GM19099 (cell line): ENCODE measurements around the gene RBM6.

ENCODE experiments used
- POLR2A ChIP-seq: IDR thresholded peaks from 3 replicates; pipeline ENCODE4 v1.6.1; 2011; ENCODE audit warnings: low read depth; ENCODE audit not compliant: insufficient read length; ENCODE audit errors: extremely low read depth

Gene RBM6

DNA sequence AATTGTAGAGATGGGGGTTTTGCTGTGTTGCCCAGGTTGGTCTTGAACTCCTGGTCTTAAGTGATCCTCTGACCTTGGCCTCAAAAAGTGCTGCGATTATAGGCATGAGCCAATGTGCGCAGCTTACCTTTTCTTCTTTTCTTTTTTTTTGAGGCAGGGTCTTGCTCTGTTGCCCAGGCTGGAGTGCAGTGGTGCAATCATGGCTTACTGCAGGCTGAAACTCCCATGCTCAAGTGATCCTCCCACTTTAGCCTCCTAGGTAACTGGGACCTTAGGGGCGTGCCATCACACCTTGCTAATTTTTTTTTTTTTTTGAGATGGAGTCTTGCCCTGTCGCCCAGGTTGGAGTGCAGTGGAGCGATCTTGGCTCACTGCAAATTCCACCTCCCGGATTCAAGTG, 13.0 kb downstream of the RBM6 start:
- no peak for TF ChIP-seq POLR2A

DNA sequence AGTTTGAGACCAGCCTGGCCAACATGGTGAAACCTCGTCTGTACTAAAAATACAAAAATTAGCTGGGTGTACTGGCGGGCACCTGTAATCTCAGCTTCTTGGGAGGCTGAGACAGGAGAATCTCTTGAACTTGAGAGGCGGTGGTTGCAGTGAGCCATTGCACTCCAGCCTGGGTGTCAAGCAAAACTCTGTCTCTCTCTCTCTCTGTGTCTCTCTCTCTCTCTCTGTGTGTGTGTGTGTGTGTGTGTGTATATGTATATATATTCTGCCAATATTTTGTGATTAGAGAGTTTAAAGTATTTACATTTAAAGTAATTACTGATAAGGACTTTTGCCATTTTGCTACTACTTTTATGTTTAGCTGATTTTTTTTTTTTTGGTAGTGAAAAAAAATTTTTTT, 15.7 kb downstream of the RBM6 start:
- TF ChIP-seq POLR2A, result no peak

DNA sequence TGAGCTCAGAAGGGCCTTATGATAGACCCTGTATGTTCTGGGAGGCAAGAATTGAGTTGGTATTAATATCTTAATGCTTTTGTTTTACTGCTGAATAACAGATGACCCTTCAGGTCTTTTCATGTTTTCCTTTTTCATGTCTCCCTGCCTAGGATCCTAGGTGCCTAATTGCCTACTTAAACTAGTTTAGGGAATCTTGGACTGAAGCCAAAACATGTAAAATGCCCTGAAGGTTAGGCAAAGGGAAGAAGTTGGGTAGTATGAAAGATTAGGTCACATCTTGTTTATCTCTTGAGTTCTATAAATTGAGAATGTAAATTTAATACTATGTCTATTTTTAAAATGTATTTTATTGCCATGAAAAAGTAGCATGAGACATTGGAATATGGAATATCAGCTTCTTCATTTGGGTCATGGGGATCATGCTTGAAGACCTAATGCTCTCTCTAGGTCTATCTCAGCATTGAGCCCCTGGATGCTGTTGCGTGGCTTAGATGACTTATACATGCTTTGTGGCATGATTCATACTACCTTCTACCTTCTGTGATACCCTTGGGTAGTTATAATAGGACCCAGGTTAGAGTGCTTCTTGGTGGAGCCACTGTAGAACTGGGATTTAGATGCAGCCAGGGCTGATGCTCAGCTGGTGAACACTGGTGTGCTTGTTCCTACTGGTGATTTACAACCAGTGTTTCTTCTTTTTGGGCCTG, 26.4 kb downstream of the RBM6 start:
- TF ChIP-seq POLR2A, result no peak

DNA sequence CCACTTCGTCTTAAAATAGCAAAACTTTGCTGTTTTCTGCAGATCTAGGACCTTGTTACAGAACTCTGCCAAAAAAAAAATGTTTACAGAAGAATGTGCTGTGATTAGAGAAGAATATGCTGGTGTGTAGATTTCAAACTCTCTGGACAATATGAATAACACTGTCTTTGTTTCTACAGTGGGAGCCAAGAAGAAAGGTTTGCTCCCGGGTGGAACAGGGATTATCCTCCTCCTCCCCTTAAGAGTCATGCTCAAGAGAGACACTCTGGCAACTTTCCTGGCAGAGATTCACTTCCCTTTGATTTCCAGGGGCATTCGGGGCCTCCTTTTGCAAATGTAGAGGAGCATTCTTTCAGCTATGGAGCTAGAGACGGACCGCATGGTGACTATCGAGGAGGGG, 27.3 kb downstream of the RBM6 start:
- TF ChIP-seq POLR2A, result no peak

DNA sequence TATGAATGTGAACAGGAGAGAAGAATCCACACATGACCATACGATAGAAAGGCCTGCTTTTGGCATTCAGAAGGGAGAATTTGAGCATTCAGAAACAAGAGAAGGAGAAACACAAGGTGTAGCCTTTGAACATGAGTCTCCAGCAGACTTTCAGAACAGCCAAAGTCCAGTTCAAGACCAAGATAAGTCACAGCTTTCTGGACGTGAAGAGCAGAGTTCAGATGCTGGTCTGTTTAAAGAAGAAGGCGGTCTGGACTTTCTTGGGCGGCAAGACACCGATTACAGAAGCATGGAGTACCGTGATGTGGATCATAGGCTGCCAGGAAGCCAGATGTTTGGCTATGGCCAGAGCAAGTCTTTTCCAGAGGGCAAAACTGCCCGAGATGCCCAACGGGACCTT, 28.4 kb downstream of the RBM6 start:
- no peak for TF ChIP-seq POLR2A

DNA sequence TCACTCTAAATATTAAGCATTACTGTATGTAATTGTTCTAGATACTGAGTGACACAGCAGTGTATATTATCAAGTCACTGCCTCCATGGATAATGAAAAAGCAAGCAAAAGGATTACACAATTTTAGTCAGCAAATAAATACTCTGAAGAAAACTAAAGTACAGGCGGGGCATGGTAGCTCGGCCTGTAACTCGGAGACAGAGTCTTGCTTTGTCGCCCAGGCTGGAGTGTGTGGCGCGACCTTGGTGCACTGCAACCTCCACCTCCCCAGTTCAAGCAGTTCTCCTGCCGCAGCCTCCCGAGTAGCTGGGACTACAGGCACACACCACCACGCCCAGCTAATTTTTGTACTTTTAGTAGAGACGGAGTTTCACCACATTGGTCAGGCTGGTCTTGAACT, 32.7 kb downstream of the RBM6 start:
- TF ChIP-seq POLR2A, result no peak

DNA sequence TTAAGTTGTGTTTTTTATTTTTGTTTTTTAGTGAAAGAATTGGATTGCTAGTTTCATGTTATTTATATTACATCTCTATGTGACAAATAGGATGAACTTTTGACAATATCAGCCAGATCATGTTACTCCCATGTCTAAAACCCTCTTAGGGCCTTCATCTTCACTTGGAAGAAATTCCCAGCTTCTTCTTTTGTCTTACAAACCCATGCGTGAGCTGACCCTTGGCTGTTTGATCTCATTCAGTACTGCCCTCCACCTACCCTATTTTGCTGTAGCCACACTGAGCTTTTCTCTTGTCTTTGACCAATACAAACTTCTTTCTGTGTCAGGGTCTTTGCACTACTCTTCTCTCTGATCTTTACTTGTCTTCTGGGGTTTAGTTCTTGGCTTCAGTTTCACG, 37.0 kb downstream of the RBM6 start:
- no peak for TF ChIP-seq POLR2A

DNA sequence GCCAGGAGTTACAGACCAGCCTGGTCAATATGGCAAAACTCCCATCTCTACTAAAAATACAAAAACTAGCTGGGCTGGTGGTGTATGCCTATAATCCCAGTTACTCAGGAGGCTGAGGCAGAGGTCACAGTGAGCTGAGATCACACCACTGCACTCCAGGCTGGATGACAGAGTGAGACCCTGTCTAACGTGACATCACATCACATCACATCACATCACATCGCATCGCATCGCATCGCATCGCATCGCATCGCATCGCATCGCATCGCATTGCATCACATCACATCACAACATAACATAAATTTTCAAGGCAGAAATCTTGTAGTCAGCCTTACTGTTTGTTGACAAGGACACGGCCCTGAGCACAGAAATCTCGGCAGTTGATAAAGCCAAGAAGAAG, 44.4 kb downstream of the RBM6 start:
- no peak for TF ChIP-seq POLR2A

DNA sequence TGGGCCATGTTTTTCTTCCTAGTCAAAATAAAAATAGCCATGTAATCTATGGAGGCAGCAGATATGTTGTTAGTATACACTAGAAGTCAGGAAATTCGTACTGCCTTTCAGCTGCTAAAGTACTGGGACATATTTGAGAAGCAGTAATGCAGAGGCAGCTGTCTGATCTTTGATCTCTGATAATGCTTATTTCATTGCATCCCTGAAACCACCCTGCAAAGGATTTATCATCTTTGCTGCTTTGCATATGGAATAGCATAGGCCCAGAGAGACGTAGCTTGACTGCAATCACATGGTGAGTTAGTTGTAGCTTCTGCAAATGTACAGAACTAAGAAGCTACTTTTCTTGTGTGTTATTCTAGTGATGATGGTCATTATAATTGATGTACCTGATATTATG, 52.4 kb downstream of the RBM6 start:
- no peak for TF ChIP-seq POLR2A

DNA sequence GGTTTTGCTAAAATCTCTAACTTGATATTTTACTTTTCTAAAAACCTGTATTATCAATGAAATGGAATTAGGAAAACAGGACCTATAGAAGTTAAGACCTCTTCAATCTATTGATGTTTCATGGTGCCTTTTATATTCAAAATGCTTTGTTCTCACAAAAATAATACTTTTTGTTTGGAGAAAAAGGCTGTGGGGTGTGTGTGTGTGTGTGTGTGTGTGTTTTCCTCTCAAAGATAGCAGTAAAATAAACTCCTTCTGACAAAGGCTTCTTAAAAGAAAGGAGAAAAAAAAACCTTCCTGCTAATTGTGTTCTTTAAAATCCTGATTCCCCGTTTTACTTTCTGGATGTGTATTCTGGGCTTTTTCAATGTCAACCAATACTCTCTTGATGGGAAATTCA, 54.5 kb downstream of the RBM6 start:
- no peak for TF ChIP-seq POLR2A

DNA sequence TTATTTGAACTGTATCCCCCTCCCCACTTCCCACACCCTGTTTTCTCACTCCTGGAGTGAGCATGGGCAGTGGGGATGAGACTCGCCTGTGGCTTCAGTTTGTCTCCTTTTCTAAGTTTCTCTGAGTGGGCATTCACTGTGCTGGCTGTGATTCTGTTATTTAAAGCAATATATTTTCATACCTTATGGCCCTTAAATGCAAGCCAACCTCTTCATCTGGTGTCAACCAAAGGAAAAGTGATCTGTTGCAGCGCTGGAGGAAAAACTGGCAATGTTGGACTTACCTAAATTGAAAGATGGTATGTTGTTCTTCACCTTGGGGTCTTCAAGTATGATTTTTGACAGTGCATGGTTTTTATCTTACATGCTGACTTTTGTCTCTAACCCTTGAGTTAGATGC, 56.1 kb downstream of the RBM6 start:
- TF ChIP-seq POLR2A, result no peak

DNA sequence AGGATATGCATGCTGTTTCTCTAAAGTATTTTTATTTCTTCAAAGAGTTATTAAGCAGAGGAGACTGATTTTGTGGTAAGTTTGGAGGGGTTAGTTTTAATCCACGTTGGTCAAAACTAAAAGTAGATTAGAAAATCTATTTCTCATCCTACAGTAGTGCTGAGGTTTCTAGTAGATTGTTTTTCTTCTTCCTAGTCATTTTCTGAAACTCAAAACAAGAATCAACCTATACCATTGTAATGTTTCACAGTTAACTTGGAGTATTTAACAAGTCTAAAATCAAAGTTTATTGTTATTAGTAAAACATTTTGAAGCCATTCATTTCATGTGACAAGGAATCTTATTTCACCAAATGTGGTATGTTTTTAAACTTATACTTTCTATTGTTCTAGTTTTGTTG, 57.9 kb downstream of the RBM6 start:
- no peak for TF ChIP-seq POLR2A

DNA sequence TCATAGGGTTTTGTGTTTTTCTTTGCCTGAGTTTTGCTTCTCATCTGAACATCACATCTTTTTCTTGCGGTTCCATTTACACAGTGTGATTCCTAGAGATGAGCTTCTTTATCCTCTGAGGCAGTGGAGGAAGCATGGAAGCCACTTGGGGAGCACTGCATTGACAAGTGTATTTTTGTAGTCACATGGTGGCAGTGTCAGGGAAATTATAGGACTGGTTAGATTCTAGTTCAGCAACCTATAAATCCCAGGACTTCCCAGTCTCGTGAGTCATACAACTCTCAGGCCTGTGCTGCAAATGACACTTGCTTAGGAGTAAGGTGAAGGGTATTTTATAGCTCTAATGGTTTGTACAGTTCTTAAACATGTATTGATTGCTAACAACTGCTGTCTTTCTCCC, 58.4 kb downstream of the RBM6 start:
- no peak for TF ChIP-seq POLR2A

DNA sequence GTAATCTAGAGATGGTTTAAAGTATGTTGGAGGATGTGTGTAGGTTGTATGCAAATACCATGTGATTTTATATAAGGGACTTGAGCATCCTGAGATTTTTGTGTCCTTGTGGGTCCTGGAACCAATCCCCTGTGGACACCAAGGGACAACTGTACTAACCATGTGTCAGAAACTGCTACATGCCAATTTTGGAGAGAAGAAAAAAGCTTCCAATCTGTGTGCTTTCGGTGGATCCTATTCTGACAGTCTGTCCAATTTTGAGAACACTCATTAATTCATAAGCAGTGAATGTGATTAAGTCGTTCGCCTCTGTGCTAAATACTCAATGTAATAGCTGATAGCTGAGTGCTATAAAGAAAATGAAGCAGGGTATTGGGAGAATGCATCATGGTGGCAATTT, 61.6 kb downstream of the RBM6 start:
- no peak for TF ChIP-seq POLR2A

DNA sequence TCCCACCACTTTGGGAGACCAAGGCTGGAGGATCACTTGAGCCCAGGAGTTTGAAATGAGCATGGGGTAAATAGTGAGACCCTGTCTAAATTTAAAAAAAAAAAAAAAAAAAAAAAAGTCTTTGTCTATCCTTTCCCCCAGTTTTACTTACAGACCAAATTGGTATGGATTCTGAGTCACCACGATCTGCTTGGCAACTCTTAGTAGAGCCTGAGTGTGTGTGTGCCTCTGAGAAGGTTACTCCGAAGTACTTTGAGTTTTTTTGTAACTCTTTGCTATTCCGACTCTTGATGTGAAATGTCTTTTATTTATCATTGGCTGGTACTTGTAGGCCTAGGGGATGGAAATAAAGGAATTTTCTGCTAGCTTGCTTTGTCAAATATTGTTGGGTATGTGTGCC, 63.3 kb downstream of the RBM6 start:
- no peak for TF ChIP-seq POLR2A

DNA sequence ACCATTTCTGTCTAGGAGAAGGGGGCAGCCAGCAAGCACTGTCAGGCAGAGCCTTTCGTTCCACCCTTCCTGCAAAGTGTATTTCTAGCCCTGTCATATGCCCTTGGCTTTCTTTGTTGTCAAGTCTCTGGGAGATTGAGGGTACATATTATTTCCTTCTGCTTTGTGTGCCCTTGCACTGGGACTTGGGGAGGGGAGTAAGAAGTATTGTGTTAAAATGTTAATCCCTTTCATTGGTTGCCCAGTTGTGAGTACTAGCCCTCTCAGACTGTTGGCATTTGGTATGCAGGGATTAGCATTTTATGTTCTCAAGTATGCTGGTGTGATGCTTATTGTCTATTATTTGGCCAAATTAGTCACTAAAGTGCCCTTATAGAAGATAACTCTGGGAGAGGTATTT, 63.9 kb downstream of the RBM6 start:
- no peak for TF ChIP-seq POLR2A

DNA sequence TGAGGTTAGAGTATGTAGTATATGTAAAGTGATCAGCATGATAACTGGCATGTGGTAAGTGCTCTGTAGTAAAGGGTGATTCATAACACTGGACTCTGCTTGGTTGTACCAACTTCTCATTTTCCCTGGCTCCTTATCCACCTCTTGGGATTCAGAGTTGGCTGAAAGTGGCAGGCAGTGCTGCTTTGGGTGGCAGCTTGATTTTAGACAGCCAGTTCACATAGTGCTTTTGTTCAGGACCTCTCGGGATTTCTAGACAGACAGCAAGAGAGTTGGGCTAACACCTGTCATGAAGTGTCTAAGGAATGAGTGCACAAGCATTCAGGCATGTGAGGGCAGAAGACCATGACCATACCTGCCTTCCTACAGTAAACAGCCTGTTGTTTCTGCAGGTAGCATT, 69.0 kb downstream of the RBM6 start:
- TF ChIP-seq POLR2A, result no peak
